SU-DHL-6 (cell line): ENCODE data around the gene CSNK1G2.

ENCODE experiments used
- H2AFZ ChIP-seq: fragments of 200-600 bp; sonication (generic); 2 replicates; pipeline ENCODE4 v1.6.1; 2014; ENCODE audit warnings: low read depth, mild to moderate bottlenecking, moderate library complexity, mixed read lengths, antibody characterized with exemption, low read length; ENCODE audit not compliant: severe bottlenecking
- H3F3A ChIP-seq: fragments of 200-600 bp; shearing (Covaris generic); 2 replicates; pipeline ENCODE4 v1.6.0; 2016; ENCODE audit warnings: antibody characterized with exemption, mild to moderate bottlenecking; ENCODE audit not compliant: insufficient read depth
- H3K27ac ChIP-seq: fragments of 200-600 bp; sonication (generic); 2 replicates; pipeline ENCODE4 v1.5.1; 2016; ENCODE audit warnings: low read depth, mild to moderate bottlenecking, low read length, moderate library complexity, mixed read lengths
- H3K27me3 ChIP-seq: fragments of 200-600 bp; sonication (generic), shearing (Covaris generic); 2 replicates; pipeline ENCODE4 v1.6.0; 2014; ENCODE audit warnings: mild to moderate bottlenecking, low read length
- H3K36me3 ChIP-seq: fragments of 200-600 bp; sonication (generic); 2 replicates; pipeline ENCODE4 v1.6.1; 2014; ENCODE audit warnings: mild to moderate bottlenecking, low read length, mixed read lengths
- H3K4me2 ChIP-seq: fragments of 300-600, 200-600 bp; shearing (Covaris generic), sonication (generic); 2 replicates; pipeline ENCODE4 v1.6.0; 2014; ENCODE audit warnings: low read length, low read depth, mild to moderate bottlenecking; ENCODE audit not compliant: poor library complexity, severe bottlenecking
- H3K4me3 ChIP-seq: fragments of 200-600 bp; sonication (generic); 2 replicates; pipeline ENCODE4 v1.5.1; 2014; ENCODE audit warnings: antibody characterized with exemption, low read length, mild to moderate bottlenecking, mixed read lengths; ENCODE audit not compliant: insufficient read depth, poor library complexity, severe bottlenecking
- H3K79me2 ChIP-seq: fragments of 200-600 bp; sonication (generic); 2 replicates; pipeline ENCODE4 v1.6.1; 2014; ENCODE audit warnings: mild to moderate bottlenecking, low read length, moderate library complexity; ENCODE audit not compliant: insufficient read depth
- H3K9ac ChIP-seq: fragments of 200-600 bp; sonication (generic); 2 replicates; pipeline ENCODE4 v1.7.0; 2014; ENCODE audit warnings: mild to moderate bottlenecking, low read length
- H3K9me2 ChIP-seq: fragments of 200-600 bp; sonication (generic); replicated peaks from 2 replicates; pipeline ENCODE4 v1.6.1; 2014; ENCODE audit warnings: low read length; ENCODE audit not compliant: insufficient read depth
- H3K9me3 ChIP-seq: fragments of 200-600 bp; sonication (generic); 2 replicates; pipeline ENCODE4 v1.6.1; 2014; ENCODE audit warnings: low read length, mixed read lengths; ENCODE audit not compliant: insufficient read depth
- H4K20me1 ChIP-seq: fragments of 200-600 bp; sonication (generic); 2 replicates; pipeline ENCODE4 v1.6.1; 2014; ENCODE audit warnings: low read depth, mild to moderate bottlenecking, antibody characterized with exemption, low read length, moderate library complexity, mixed read lengths
- EZH2phosphoT487 ChIP-seq: fragments of 200-600 bp; sonication (generic), shearing (Covaris generic); conservative IDR thresholded peaks from 2 replicates; pipeline ENCODE4 v1.6.1; 2018; ENCODE audit warnings: mild to moderate bottlenecking, antibody characterized with exemption, low read length, moderate library complexity, mixed read lengths
- TF ChIP-seq, protein P1 (sequence below): fragments of 200-600 bp; sonication (generic); IDR thresholded peaks from one replicate; pipeline ENCODE4 v1.5.1; 2017; ENCODE audit warnings: antibody characterized with exemption, mild to moderate bottlenecking, low read length, moderate library complexity; ENCODE audit not compliant: insufficient read depth, poor library complexity, severe bottlenecking

CSNK1G2 gene

DNA sequence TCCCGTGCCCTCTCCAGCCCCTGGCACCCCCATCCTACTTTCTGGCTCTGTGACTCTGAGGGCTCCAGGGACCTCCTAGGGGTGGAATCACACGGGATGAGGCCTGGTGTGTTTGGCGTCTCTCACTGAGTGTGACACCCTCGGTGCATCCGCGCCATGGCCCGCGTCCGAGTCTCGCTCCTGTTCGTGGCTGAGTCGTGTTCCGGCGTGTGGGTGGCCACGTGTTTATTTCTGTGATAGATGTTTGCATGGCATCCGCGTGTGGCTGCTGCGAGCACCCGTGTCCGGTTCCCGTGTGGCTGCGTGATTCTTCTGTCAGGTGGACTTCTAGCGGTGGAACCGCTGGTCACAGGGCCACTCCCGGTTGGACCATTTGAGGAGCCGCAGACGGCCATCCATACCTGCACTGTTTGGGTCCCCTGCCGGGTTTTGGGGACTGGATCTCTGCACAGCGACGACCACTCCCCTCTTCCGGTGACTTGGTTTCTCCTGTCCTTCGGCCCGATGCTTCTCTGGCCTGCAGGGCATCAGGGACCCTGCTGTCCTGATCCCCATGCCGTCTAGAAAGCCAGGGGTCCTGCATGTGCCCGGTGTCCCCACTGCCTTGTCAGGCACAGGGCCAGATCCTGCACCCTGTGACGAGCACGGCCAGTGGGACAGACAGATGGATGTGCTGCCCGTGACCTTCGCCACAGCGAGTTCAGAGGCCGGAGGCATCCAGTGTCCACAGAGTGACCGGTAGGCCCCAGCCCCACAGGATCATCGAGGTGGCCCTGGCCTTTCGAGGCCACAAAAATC lies 8.5 kb downstream of the CSNK1G2 start:
- Histone ChIP-seq H3K36me3 (no peaks in the 10 kb centered on the region), H3K27ac (no peak overlapping the region), H3K79me2 (peaks cover 76% of the 10 kb centered on the region), H3K4me3 (no peak overlapping the region), H4K20me1 (no peaks in the 10 kb centered on the region), H3K9me2 (no peaks in the 10 kb centered on the region), H2AFZ (no peak overlapping the region), H3K27me3 (no peaks in the 10 kb centered on the region), H3K9ac (no peak overlapping the region), H3K4me2 (no peak overlapping the region), H3K9me3 (no peaks in the 10 kb centered on the region), H3F3A (no peaks in the 10 kb centered on the region)
- TF ChIP-seq, protein P1, sequence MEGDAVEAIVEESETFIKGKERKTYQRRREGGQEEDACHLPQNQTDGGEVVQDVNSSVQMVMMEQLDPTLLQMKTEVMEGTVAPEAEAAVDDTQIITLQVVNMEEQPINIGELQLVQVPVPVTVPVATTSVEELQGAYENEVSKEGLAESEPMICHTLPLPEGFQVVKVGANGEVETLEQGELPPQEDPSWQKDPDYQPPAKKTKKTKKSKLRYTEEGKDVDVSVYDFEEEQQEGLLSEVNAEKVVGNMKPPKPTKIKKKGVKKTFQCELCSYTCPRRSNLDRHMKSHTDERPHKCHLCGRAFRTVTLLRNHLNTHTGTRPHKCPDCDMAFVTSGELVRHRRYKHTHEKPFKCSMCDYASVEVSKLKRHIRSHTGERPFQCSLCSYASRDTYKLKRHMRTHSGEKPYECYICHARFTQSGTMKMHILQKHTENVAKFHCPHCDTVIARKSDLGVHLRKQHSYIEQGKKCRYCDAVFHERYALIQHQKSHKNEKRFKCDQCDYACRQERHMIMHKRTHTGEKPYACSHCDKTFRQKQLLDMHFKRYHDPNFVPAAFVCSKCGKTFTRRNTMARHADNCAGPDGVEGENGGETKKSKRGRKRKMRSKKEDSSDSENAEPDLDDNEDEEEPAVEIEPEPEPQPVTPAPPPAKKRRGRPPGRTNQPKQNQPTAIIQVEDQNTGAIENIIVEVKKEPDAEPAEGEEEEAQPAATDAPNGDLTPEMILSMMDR, result no peak
- TF ChIP-seq EZH2phosphoT487, result no peak

DNA sequence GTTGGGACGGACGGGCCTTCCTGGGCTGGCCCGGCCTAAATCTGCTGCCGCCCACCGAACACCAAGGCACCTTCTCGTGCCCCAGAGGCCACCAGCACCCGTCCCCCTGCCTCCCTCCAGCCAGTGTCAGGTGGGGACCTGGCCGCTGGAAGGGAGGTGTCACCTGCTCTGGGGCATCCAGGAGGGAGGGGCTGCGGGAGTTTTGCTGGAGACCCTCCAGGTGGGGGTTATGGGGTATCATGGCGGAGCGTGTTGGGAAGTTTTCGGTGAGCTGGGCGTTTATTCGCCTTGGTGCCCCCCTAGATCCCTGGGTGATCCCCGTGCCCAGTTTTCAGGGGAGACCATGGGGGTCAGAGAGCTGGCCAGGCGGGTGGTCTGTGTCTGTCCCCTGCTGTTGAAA lies 9.7 kb downstream of the CSNK1G2 start:
- no peaks in the 10 kb centered on the region for H3K27me3 ChIP-seq
- H3K9me3 ChIP-seq, result no peaks in the 10 kb centered on the region
- H3K4me2 ChIP-seq, result no peak overlapping the region
- no peaks in the 10 kb centered on the region for H4K20me1 ChIP-seq
- H3K36me3 ChIP-seq, result no peaks in the 10 kb centered on the region
- H3K9ac ChIP-seq, result no peak overlapping the region
- H3F3A ChIP-seq, result no peaks in the 10 kb centered on the region
- H3K4me3 ChIP-seq, result no peak overlapping the region
- no peak overlapping the region for H3K27ac ChIP-seq
- TF ChIP-seq EZH2phosphoT487, result no peak
- TF ChIP-seq, protein P1, result no peak
- H3K9me2 ChIP-seq, result no peaks in the 10 kb centered on the region
- no peak overlapping the region for H2AFZ ChIP-seq
- H3K79me2 ChIP-seq, result peaks cover 68% of the 10 kb centered on the region

DNA sequence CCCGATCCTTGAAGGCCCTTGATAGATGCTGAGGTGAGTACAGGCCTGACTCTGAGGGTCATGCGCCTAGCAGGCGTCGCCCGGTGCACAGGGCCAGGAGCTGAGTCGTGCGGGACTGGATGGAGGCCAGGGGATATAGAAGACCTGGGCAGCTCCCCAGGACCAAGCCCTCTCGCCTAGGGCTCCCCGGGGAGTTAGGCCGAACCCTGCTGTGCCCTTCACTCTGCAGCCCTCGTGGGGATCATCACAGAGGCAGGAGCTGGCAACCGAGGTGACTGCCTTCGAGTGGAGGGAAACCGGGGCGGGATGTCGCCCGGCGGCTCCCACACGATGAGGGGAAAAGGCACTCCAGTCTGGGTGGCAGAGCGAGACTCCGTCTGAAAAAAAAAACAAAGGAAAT lies 11.7 kb downstream of the CSNK1G2 start:
- H2AFZ ChIP-seq, result no peak overlapping the region
- no peak overlapping the region for H3K4me2 ChIP-seq
- H3K79me2 ChIP-seq, result peaks cover 56% of the 10 kb centered on the region
- no peaks in the 10 kb centered on the region for H4K20me1 ChIP-seq
- H3K4me3 ChIP-seq, result no peak overlapping the region
- TF ChIP-seq, protein P1, result no peak
- TF ChIP-seq EZH2phosphoT487, result no peak
- no peaks in the 10 kb centered on the region for H3K9me3 ChIP-seq
- no peaks in the 10 kb centered on the region for H3F3A ChIP-seq
- H3K27ac ChIP-seq, result no peak overlapping the region
- H3K9me2 ChIP-seq, result no peaks in the 10 kb centered on the region
- H3K36me3 ChIP-seq, result no peaks in the 10 kb centered on the region
- no peaks in the 10 kb centered on the region for H3K27me3 ChIP-seq
- no peak overlapping the region for H3K9ac ChIP-seq
